IgD-negative memory B cell (primary cell): ENCODE results near the gene NCSTN. TPM values are rescaled to one million over a fixed set of nuclear protein-coding genes. Genes with fewer than 3 reads are reported as not detected.
"Not testable (repeated sequence)": the region's sequence is repeated elsewhere in the genome, so short reads cannot be mapped to it uniquely, and the experiment has no call there.

Source experiments
- H3K27ac Mint-ChIP-seq, 3 donors: one replicate each; pipeline ENCODE4 v1.8.0; 2020 to 2022; ENCODE audit warnings: mild to moderate bottlenecking in 3 of 3, mixed read lengths in 3 of 3, moderate library complexity in 1 of 3
- H3K27me3 Mint-ChIP-seq: one replicate; pipeline ENCODE4 v1.8.0; 2021; ENCODE audit warnings: mixed read lengths
- H3K36me3 Mint-ChIP-seq: one replicate; pipeline ENCODE4 v1.8.0; 2020; ENCODE audit warnings: mild to moderate bottlenecking, mixed read lengths
- H3K4me1 Mint-ChIP-seq, 3 donors: one replicate each; pipeline ENCODE4 v1.8.0; 2020 to 2022; ENCODE audit warnings: mixed read lengths in 3 of 3, mild to moderate bottlenecking in 1 of 3
- H3K4me3 Mint-ChIP-seq, 4 donors: one replicate each; pipeline ENCODE4 v1.8.0; 2020 to 2022; ENCODE audit warnings: mild to moderate bottlenecking in 4 of 4, mixed read lengths in 4 of 4, moderate library complexity in 3 of 4
- H3K9me3 Mint-ChIP-seq, 3 donors: one replicate each; pipeline ENCODE4 v1.8.0; 2020 to 2021; ENCODE audit warnings: mixed read lengths in 3 of 3, mild to moderate bottlenecking in 1 of 3
- polyA plus RNA-seq: library from polyadenylated mRNA; unstranded; fragments of 300-500 nt; fragmentation: Illumina TruSeq; gene quantifications from one replicate; pipeline ENCODE4 v1.2.3, GENCODE V29; 2021

NCSTN gene
- polyA plus RNA-seq, 1 donor from 2014 or later, result 66.0 TPM

DNA sequence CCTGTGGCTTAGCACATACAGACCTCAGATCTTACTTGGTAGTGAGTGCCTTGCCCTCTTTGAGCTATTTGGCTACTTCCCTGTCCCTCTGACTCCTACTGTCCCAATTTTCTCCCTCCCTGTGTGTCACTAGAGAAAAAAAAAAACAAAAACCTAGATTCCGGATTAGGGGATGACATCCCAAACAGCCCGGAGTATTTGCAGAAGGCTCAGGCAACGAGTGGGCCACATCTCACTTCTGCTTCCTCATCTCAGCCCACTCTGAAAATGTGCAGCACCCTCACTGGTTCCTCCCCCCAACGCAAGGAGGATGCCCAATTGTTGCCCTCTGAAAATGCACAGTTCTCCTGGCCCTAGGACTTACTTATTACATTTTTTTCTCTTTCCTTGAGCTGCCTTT, 28.6 kb downstream of the NCSTN start:
- no peak overlapping the region for H3K4me3 Mint-ChIP-seq
- peaks cover 8 to 16% (median 12%) of the 10 kb centered on the region in 3 donors for H3K4me1 Mint-ChIP-seq
- no peaks in the 10 kb centered on the region for H3K27me3 Mint-ChIP-seq
- H3K27ac Mint-ChIP-seq, result peak overlapping the region in 1 of 3 donors; percentile 66
- no peaks in the 10 kb centered on the region for H3K36me3 Mint-ChIP-seq
- no peaks in the 10 kb centered on the region for H3K9me3 Mint-ChIP-seq

DNA sequence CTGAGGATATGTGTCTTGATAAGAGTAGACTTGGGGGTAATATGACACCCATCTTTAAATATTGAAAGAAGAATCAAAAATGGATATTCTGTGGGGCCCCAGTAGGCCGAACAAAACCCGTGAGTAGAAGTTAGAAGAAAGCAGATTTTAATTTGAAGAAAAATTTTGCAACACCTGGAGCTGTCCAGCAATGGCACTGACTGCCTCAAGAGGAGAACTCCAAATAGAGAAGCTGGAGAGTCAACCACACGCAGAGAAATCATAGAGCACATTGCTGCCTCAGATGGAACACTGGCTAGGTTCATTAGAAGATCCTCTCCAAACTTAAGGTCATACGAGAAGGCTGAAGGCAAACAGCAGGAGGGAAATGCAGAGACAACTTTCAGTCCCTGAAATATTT, 30.5 kb downstream of the NCSTN start:
- H3K4me3 Mint-ChIP-seq, result no peak overlapping the region
- H3K27ac Mint-ChIP-seq, result no peak overlapping the region
- no peaks in the 10 kb centered on the region for H3K36me3 Mint-ChIP-seq
- no peaks in the 10 kb centered on the region for H3K27me3 Mint-ChIP-seq
- peaks cover 8 to 17% (median 12%) of the 10 kb centered on the region in 3 donors for H3K4me1 Mint-ChIP-seq
- no peaks in the 10 kb centered on the region for H3K9me3 Mint-ChIP-seq

DNA sequence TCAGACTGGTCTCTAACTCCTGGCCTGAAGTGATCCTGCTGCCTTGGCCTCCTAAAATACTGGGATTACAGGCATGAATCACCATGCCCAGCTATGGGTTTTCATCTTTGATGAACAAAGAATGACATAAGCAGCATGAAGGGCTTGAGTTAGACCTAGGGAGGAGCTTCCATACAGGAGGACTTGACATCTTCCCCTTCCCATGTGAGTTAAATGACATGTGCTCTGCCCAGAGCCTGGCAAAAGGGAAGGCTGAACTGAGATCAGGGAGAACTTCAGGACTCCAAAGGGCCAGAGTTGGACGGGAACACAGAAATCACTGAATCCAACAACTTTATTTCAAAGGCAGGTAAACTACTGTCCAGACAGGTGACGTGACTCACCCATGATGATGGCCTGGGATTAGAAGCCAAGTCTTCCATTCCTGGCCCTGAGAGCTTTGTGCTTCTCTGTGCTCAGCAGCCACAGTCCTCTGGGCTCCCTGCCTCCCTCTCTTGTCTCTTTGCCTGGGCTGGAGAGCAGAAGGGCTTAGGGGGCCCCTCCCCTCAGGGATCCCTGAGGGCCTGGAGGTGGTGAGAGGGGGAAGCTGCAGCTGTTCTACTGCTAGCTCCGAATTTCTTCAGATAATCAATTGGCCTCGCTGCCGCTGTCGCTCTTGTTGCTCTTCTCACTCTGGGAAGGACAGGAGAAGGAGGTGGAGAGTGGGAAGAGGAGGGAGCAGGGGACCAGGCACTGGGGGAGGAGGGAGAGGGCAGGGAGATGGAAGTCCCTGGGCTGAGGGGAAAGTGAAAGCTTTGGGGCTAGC, 31.3 kb downstream of the NCSTN start:
- Mint-ChIP-seq H3K9me3 (no peaks in the 10 kb centered on the region), H3K27ac (no peak overlapping the region), H3K36me3 (no peaks in the 10 kb centered on the region), H3K27me3 (no peaks in the 10 kb centered on the region), H3K4me1 (peaks cover 8 to 17% (median 12%) of the 10 kb centered on the region in 3 donors), H3K4me3 (peak overlapping the region in 2 of 4 donors; percentile 19 to 71)

DNA sequence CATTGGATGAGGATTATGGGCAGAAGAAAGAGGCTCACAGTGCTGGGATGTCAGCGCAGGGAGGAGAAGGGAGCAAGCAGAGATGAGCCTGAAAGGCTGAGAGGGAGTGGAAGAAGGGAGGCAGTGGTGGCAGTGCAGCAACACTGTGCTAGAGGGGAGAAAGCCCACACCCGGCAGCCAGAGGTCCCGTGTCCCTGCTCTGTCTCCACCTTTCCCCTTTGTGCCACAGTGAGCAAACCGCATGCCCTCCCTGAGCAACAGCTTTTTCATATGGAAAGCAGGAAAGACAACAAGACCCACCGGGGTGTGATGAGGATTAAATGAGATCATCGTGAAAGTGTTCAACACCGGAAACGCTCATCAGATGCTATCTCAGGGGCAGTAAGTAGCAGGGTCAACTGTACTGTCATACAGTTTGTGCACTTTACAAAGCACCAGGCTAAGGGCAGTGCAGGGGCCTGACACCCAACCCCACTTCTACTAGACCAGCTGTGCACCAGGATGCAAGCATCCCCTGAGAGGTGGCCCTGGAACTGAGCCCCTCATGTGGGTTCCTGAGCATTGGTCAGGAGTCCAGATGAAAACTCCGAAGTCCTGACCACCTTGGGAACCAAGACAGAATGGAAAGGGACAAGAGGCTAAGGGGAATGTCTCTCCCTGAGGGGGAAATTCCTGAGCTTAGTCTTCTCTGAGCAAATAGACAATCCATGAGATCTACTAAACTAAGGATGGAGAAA, 32.8 kb downstream of the NCSTN start:
- no peaks in the 10 kb centered on the region for H3K9me3 Mint-ChIP-seq
- peaks cover 8 to 17% (median 12%) of the 10 kb centered on the region in 3 donors for H3K4me1 Mint-ChIP-seq
- H3K36me3 Mint-ChIP-seq, result no peaks in the 10 kb centered on the region
- H3K27ac Mint-ChIP-seq, result peak overlapping the region in 1 of 3 donors; percentile 55
- no peaks in the 10 kb centered on the region for H3K27me3 Mint-ChIP-seq
- peak overlapping the region in 3 of 4 donors; percentile 44 to 86 (median 72) for H3K4me3 Mint-ChIP-seq

DNA sequence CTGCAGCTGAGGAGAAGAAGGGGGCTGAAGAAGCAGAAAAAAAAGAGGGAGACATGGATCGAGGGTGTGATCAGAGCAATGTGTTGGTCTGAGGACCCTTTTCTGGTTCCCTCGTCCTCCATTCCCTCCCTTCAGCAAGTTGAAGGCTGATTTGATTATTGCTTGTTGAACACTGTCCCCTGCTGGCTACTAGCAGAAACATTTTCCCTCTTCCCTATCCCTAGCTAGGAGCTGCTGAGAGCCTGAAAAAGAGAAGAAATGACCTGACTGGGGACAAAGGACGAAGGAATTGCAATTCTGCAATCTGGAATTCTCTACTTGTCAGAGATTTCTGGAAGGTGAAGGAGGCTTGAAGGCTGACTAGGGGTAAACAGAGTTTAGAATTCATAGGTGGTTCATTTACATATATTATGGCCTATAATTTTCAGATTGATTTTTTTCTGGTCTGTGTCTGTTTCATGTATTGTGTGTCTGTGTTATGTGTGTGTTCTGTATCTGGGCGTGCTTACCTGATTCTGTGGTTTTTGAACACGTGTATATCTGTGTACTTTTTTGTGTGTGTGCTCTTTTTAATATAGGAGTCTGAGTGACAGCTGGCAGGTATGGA, 33.4 kb downstream of the NCSTN start:
- H3K27ac Mint-ChIP-seq, result no peak overlapping the region
- H3K9me3 Mint-ChIP-seq, result no peaks in the 10 kb centered on the region
- H3K4me1 Mint-ChIP-seq, result peaks cover 8 to 17% (median 12%) of the 10 kb centered on the region in 3 donors
- no peaks in the 10 kb centered on the region for H3K36me3 Mint-ChIP-seq
- H3K4me3 Mint-ChIP-seq, result peak overlapping the region in 3 of 4 donors; percentile 22 to 86 (median 70)
- no peaks in the 10 kb centered on the region for H3K27me3 Mint-ChIP-seq

DNA sequence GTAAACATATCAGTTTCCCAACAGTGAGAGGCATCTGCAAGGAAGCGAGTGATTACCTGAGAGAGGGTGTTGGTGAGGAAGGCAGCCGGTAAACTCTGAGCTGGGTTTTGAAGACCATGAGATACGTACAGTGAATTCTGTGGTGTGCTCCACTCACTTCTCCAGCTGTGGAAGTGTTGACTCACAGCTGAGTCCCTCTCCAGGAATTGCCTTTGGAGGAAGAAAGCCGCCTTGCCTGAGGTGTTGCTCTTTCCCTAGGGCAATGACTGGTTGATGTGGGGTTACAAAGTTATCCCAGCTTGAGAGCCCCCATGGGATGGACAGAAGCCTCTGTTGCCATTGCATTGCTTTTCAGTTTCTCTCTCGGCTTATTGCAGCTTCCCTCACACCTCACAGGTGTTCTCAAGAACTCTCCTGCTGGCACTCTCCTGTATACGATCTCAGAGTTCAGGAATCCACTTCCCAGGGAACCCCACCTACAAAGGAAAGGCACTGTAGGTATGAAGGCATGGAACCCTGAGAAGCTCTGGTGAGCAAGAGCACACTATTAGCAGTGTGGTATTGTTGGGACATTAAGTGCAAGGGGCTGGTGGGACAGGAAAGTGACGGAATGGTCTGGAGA, 34.5 kb downstream of the NCSTN start:
- Mint-ChIP-seq H3K9me3 (no peaks in the 10 kb centered on the region), H3K36me3 (no peaks in the 10 kb centered on the region), H3K27me3 (no peaks in the 10 kb centered on the region), H3K4me3 (peak overlapping the region in 1 of 4 donors; percentile 35), H3K4me1 (peaks cover 8 to 17% (median 12%) of the 10 kb centered on the region in 3 donors), H3K27ac (no peak overlapping the region)

DNA sequence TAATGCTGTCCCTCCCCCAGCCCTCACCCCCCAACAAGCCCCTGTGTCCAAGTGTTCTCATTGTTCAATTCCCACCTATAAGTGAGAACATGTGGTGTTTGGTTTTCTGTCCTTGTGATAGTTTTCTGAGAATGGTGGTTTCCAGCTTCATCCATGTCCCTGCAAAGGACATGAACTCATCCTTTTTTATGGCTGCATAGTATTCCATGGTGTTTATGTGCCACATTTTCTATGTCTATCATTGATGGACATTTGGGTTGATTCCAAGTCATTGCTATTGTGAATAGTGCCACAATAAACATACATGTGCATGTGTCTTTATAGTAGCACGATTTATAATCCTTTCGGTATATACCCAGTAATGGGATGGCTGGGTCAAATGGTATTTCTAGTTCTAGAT, 41.6 kb downstream of the NCSTN start:
- H3K27ac Mint-ChIP-seq, H3K4me1 Mint-ChIP-seq, H3K9me3 Mint-ChIP-seq, H3K36me3 Mint-ChIP-seq, H3K27me3 Mint-ChIP-seq, H3K4me3 Mint-ChIP-seq: not testable (repeated sequence)

DNA sequence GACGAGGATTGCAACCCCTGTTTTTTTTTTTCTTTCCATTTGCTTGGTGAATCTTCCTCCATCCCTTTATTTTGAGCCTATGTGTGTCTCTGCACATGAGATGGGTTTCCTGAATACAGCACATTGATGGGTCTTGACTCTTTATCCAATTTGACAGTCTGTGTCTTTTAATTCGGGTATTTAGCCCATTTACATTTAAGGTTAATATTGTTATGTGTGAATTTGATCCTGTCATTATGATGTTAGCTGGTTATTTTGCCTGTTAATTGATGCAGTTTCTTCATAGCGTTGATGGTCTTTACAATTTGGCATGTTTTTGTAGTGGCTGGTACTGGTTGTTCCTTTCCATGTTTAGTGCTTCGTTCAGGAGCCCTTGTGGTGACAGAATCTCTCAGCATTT, 45.2 kb downstream of the NCSTN start:
- H3K27me3 Mint-ChIP-seq, H3K9me3 Mint-ChIP-seq, H3K36me3 Mint-ChIP-seq, H3K4me1 Mint-ChIP-seq, H3K27ac Mint-ChIP-seq, H3K4me3 Mint-ChIP-seq: not testable (repeated sequence)

DNA sequence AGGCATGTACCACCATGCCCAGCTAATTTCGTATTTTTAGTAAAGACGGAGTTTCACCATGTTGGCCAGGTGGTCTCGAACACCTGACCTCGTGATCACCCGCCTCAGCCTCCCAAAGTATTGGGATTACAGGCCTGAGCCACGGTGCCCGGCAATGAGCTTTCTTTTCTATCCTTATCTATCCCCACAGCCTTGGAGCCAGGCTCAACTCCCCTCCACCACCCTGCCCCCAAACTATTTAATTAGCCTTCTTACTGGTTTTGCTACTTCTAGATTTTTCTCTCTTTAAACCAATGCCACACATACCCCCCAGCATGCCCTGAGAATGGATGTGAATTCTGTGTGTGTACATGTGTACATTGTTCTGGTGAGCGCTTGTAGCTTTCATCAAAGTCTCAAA, 51.5 kb downstream of the NCSTN start:
- no peak overlapping the region for H3K4me3 Mint-ChIP-seq
- peaks cover 0 to 4% (median 0%) of the 10 kb centered on the region in 3 donors for H3K4me1 Mint-ChIP-seq
- H3K27ac Mint-ChIP-seq, result peak overlapping the region in 1 of 3 donors; percentile 67
- peaks cover 0 to 1% (median 0%) of the 10 kb centered on the region in 3 donors for H3K9me3 Mint-ChIP-seq
- H3K27me3 Mint-ChIP-seq, result peaks cover 14% of the 10 kb centered on the region
- H3K36me3 Mint-ChIP-seq, result peaks cover 5% of the 10 kb centered on the region

DNA sequence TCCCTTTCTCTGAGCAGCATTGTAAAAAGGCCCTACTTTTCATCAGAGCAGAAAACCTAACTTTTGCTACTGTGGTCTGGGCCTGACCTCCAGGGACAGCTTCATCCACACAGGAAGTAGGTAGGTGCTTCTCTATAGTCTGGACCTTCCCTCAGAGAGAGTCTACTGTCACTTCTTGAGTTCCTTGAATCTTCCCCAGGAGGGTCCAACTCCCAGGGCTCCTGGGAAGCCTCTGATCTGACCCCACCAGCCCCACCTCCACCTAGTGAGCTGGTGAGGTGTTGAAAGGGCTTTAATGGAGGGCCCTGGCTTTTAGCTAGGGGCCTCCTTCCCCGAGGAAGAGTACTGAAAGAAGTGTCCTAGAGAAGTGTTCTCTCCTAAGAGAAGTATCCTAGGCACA, 54.5 kb downstream of the NCSTN start:
- Mint-ChIP-seq H3K4me3 (no peak overlapping the region), H3K4me1 (peaks cover 0 to 7% (median 2%) of the 10 kb centered on the region in 3 donors), H3K36me3 (peaks cover 5% of the 10 kb centered on the region), H3K27me3 (peaks cover 12% of the 10 kb centered on the region), H3K27ac (no peak overlapping the region), H3K9me3 (peaks cover 0 to 1% (median 0%) of the 10 kb centered on the region in 3 donors)

DNA sequence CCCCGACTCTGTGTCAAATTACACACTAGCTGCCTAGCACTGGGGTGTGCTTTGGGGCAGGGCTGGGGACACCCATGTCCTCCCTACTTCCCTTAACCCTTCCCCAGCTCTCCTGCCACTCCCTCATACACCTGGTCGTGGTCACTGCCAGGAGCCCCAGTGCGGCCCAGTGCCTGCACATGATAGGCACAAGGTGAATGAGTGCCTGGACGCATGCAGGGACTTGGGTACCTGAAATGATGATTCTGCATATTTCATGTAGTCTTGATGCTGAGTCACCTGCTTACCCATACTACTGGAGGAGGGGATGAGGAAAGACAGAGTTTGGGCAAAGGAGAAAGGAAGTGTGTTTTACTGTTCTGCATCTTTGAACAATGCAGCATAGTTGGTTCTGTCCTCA, 55.6 kb downstream of the NCSTN start:
- H3K9me3 Mint-ChIP-seq, result no peaks in the 10 kb centered on the region
- no peak overlapping the region for H3K27ac Mint-ChIP-seq
- H3K27me3 Mint-ChIP-seq, result peaks cover 10% of the 10 kb centered on the region
- H3K4me1 Mint-ChIP-seq, result peaks cover 0 to 7% (median 2%) of the 10 kb centered on the region in 3 donors
- peaks cover 3% of the 10 kb centered on the region for H3K36me3 Mint-ChIP-seq
- peak overlapping the region; percentile 3 to 63 (median 52) for H3K4me3 Mint-ChIP-seq

DNA sequence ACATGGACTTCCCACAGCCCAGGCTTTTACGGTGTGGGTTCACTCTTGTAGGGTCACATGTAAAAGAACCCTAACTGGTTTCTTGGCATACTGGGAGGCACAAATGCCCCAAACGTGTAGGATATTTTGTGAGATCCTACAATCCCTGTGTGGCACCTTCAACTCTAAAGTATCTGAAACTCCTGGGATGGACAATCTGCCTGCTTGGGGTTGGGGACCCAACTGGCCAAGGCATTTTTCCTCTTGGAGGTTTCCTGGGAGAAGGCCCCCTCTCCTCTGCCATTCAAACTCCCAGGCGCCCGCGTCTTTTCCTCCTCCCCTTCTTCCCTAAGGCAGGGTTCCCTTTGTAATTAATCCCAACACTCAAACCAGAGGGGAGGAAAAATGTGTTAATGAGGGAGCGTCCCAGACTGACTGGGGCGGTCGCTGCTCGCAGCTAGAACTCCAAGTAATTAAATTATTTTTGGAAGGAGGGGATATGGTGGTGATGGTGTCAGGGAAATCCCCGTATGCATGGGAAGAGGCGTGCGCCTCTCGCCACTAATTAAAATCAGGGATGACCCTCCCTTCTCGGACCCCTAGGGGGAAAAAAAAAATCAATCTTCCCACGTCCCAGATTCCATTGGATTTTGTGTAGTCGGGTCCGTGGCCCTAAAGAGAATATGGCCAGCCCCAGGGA, 56.5 kb downstream of the NCSTN start:
- Mint-ChIP-seq H3K27ac (no peak overlapping the region), H3K4me1 (peaks cover 0 to 7% (median 2%) of the 10 kb centered on the region in 3 donors), H3K36me3 (peaks cover 3% of the 10 kb centered on the region), H3K27me3 (peaks cover 8% of the 10 kb centered on the region), H3K9me3 (no peaks in the 10 kb centered on the region), H3K4me3 (peak overlapping the region; percentile 17 to 53 (median 44))

DNA sequence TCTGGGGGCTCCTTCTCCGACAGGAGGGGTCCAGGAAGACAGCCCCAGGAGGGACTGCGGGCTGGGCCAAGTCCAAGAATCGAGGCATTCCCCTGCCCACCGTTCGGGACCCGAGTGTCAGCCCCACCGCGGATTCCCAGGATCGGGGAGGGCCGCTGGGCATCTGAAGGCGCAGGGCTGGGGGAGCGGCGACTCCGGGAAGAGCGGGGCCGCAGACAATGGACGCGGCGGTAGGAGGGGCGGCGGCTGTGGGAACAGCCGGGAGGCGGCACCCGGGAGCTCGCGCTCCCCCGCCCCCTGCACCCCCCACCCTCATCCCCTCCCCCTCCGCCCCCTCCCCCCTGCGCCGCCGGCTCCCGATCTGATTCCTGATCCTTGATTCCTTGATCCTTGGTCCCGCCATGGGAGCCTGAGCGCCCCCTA, 57.1 kb downstream of the NCSTN start, which contains the start of gene VANGL2:
VANGL2 (plus strand) TSS at position 342 of the 423 bp plus-strand sequence. CDS start 15,274 bp downstream, outside the sequence.
- H3K4me1 Mint-ChIP-seq, result peaks cover 0 to 7% (median 2%) of the 10 kb centered on the region in 3 donors
- peaks cover 7% of the 10 kb centered on the region for H3K27me3 Mint-ChIP-seq
- no peaks in the 10 kb centered on the region for H3K9me3 Mint-ChIP-seq
- H3K4me3 Mint-ChIP-seq, result peak within 1 kb of the TSS; percentile 35 to 84 (median 60)
- H3K27ac Mint-ChIP-seq, result peak within 1 kb of the TSS in 1 of 3 donors; percentile 59
- H3K36me3 Mint-ChIP-seq, result peaks cover 3% of the 10 kb centered on the region
